K562 (cell line): Measurements from ENCODE around the gene CEP95. TPM values are rescaled to one million over a fixed set of nuclear protein-coding genes. Genes with fewer than 3 reads are reported as not detected.

Experiments
- ATAC-seq: fragments of 200-7000 bp; cut with Tn5 transposase; 3 replicates; pipeline ENCODE4 v1.9.1; 2020; ENCODE audit warnings: moderate library complexity
- BruUV-seq: library from RNA; stranded (reverse); fragments of 400-500 nt; replicated peaks from 2 replicates; lab custom pipeline; 2021; lab: Mats Ljungman, UMichigan
- CTCF ChIA-PET: fragments of 300-600 bp; formaldehyde crosslinking; extraction: SDS; loops from one replicate; lab custom pipeline; 2021; ENCODE audit warnings: low intra/inter-chr PET ratio; lab: Yijun Ruan, JAX
- POLR2A ChIA-PET: fragments of 300-600, 350-650 bp; sonication (Branson Sonifier 250); formaldehyde crosslinking; extraction: SDS; loops from one replicate; lab custom pipeline; 2021; ENCODE audit warnings: antibody characterized with exemption, inconsistent platforms; lab: Yijun Ruan, JAX
- DNase-seq, 4 experiments: peaks; one replicate each; pipeline versions ENCODE4 v3.0.0 to v3.0.0-alpha.2; 2011 to 2018; ENCODE audit warnings: low spot score in 3 of 4, mixed read lengths in 3 of 4; ENCODE audit errors: extremely low read depth in 1 of 4
- FAIRE-seq: peaks from 2 replicates; lab custom pipeline; 2011; peaks lifted over from hg19 to GRCh38; lab: Jason Lieb, UNC
- H2AFZ ChIP-seq: 2 replicates; pipeline ENCODE4 v1.6.0; 2011; ENCODE audit warnings: low read depth, low read length, control low read depth, inconsistent platforms
- H3K27ac ChIP-seq: fragments of 200-600 bp; 3 replicates; pipeline ENCODE4 v1.8.0; 2011; ENCODE audit warnings: low read depth, mild to moderate bottlenecking, control low read depth, inconsistent platforms, low read length, moderate library complexity, mixed read lengths; ENCODE audit errors: extremely low read depth
- H3K27me3 ChIP-seq, 2 experiments: fragments of 300-600 bp in 1 of 2; 2 replicates in 1 of 2; 3 replicates in 1 of 2; pipeline versions ENCODE4 v1.6.0 to v1.8.0; 2011; ENCODE audit warnings: inconsistent platforms in 2 of 2, low read length in 2 of 2, mild to moderate bottlenecking in 1 of 2, mixed read lengths in 1 of 2, moderate library complexity in 1 of 2; ENCODE audit not compliant: control insufficient read depth in 2 of 2, insufficient read depth in 2 of 2
- H3K36me3 ChIP-seq: fragments of 300-600 bp; 3 replicates; pipeline ENCODE4 v1.8.0; 2011; ENCODE audit warnings: mild to moderate bottlenecking, low read length, inconsistent platforms; ENCODE audit not compliant: control insufficient read depth, insufficient read depth
- H3K4me1 ChIP-seq, 2 experiments: fragments of 200-600 bp in 1 of 2; replicated peaks in 1 of 2; 2 replicates in 1 of 2; 3 replicates in 1 of 2; pipeline versions ENCODE4 v1.5.1 to v1.8.0; 2011; ENCODE audit warnings: inconsistent platforms in 2 of 2, low read length in 2 of 2, mild to moderate bottlenecking in 1 of 2, mixed read lengths in 1 of 2, moderate library complexity in 1 of 2; ENCODE audit not compliant: control insufficient read depth in 2 of 2, insufficient read depth in 2 of 2
- H3K4me2 ChIP-seq: 2 replicates; pipeline ENCODE4 v1.6.1; 2011; ENCODE audit warnings: low read length, control low read depth, inconsistent platforms, mixed read lengths; ENCODE audit not compliant: insufficient read depth
- H3K4me3 ChIP-seq: fragments of 200-600 bp; sonication (generic), shearing (Covaris generic); 2 replicates; pipeline ENCODE4 v1.5.1; 2016; ENCODE audit warnings: control low read depth, inconsistent platforms
- H3K79me2 ChIP-seq: fragments of 200-600 bp; 3 replicates; pipeline ENCODE4 v1.8.0; 2011; ENCODE audit warnings: low read length, inconsistent platforms; ENCODE audit not compliant: control insufficient read depth, insufficient read depth
- H3K9ac ChIP-seq, 2 experiments: 2 replicates each; pipeline versions ENCODE4 v1.6.0 to v1.6.1; 2011; ENCODE audit warnings: low read depth in 2 of 2, low read length in 2 of 2, control low read depth in 1 of 2, inconsistent platforms in 1 of 2, mild to moderate bottlenecking in 1 of 2, mixed read lengths in 1 of 2; ENCODE audit not compliant: insufficient read depth in 1 of 2
- H3K9me1 ChIP-seq: one replicate; pipeline ENCODE4 v1.6.0; 2011; ENCODE audit warnings: inconsistent platforms, mild to moderate bottlenecking, low read length, moderate library complexity; ENCODE audit not compliant: control insufficient read depth, insufficient read depth
- H3K9me3 ChIP-seq: replicated peaks from 2 replicates; pipeline ENCODE4 v1.5.1; 2011; ENCODE audit warnings: low read depth, low read length, inconsistent platforms; ENCODE audit not compliant: control insufficient read depth, insufficient read depth
- H4K20me1 ChIP-seq: replicated peaks from 2 replicates; pipeline ENCODE4 v1.6.1; 2011; ENCODE audit warnings: low read length, inconsistent platforms, mixed read lengths; ENCODE audit not compliant: control insufficient read depth, insufficient read depth
- CREB1 ChIP-seq, 2 experiments: sonication (generic) in 1 of 2; formaldehyde crosslinking in 1 of 2; IDR thresholded peaks; 2 replicates each; pipeline versions ENCODE4 v1.6.1 to v1.8.0; 2012 to 2022; ENCODE audit warnings: inconsistent platforms in 1 of 2, mild to moderate bottlenecking in 1 of 2, missing genetic modification reagents in 1 of 2, moderate library complexity in 1 of 2
- EWSR1 ChIP-seq: fragments of 450-650 bp; IDR thresholded peaks from 2 replicates; pipeline ENCODE4 v1.6.1; 2018; ENCODE audit warnings: borderline replicate concordance, mild to moderate bottlenecking, low read depth, moderate library complexity; ENCODE audit not compliant: partially characterized antibody
- KHSRP ChIP-seq: fragments of 450-650 bp; IDR thresholded peaks from 2 replicates; pipeline ENCODE4 v1.6.1; 2017
- KLF13 ChIP-seq: fragments of 450-650 bp; IDR thresholded peaks from 2 replicates; pipeline ENCODE4 v1.6.1; 2016; ENCODE audit warnings: missing genetic modification characterization, low read depth, mild to moderate bottlenecking, missing compliant biosample characterization, moderate library complexity, borderline replicate concordance
- LCOR ChIP-seq: sonication (generic); formaldehyde crosslinking; IDR thresholded peaks from 2 replicates; pipeline ENCODE4 v1.8.0; 2022; ENCODE audit warnings: mild to moderate bottlenecking, missing genetic modification reagents
- MBD2 ChIP-seq: sonication (generic); IDR thresholded peaks from 2 replicates; pipeline ENCODE4 v1.6.1; 2016; ENCODE audit warnings: low read depth, borderline replicate concordance
- MCM5 ChIP-seq: fragments of 450-650 bp; IDR thresholded peaks from 2 replicates; pipeline ENCODE4 v1.6.1; 2016; ENCODE audit warnings: low read depth
- OTX1 ChIP-seq: fragments of 450-650 bp; formaldehyde crosslinking; IDR thresholded peaks from 2 replicates; pipeline ENCODE4 v1.4.0; 2022; ENCODE audit warnings: mild to moderate bottlenecking
- POLR2AphosphoS2 ChIP-seq: IDR thresholded peaks from 2 replicates; pipeline ENCODE4 v1.6.1; 2012; ENCODE audit warnings: low read length, improper control_type of control experiment
- RBM22 ChIP-seq: fragments of 200-400 bp; formaldehyde crosslinking; IDR thresholded peaks from 2 replicates; pipeline ENCODE4 v1.6.1; 2018; ENCODE audit warnings: low read length, low read depth; ENCODE audit not compliant: poor library complexity, severe bottlenecking
- RBM25 ChIP-seq: fragments of 200-400 bp; formaldehyde crosslinking; IDR thresholded peaks from 2 replicates; pipeline ENCODE4 v1.6.1; 2018; ENCODE audit warnings: low read length, low read depth, moderate library complexity; ENCODE audit not compliant: severe bottlenecking
- SIN3A ChIP-seq, 2 experiments: fragments of 150-350 bp in 1 of 2; IDR thresholded peaks; 2 replicates each; pipeline ENCODE4 v1.6.1; 2011 to 2016; ENCODE audit warnings: borderline replicate concordance in 2 of 2, low read depth in 2 of 2, low read length in 2 of 2, mild to moderate bottlenecking in 2 of 2, moderate library complexity in 2 of 2; ENCODE audit not compliant: control insufficient read depth in 1 of 2
- SMARCA4 ChIP-seq: fragments of 450-650 bp; IDR thresholded peaks from 2 replicates; pipeline ENCODE4 v1.6.1; 2016
- SNRNP70 ChIP-seq: fragments of 200-400 bp; formaldehyde crosslinking; optimal IDR thresholded peaks from 2 replicates; pipeline ENCODE3; 2017; ENCODE audit warnings: low read depth, low read length
- ZNF57 ChIP-seq: fragments of 450-650 bp; formaldehyde crosslinking; IDR thresholded peaks from 2 replicates; pipeline ENCODE4 v1.4.0; 2020; ENCODE audit warnings: mild to moderate bottlenecking, moderate library complexity
- WGBS: fragments of 100-300 bp; shearing (Covaris generic); methylation state at CpG from one replicate; pipeline ENCODE4 v1.1.6; 2016; ENCODE audit warnings: low coverage, mixed read lengths; ENCODE audit not compliant: insufficient coverage; ENCODE audit errors: missing lambda C conversion rate; 5-methylcytosine and 5-hydroxymethylcytosine counted together
- in situ Hi-C: fragments of 300-500 bp; cut with MboI; formaldehyde crosslinking; loops from 4 replicates; pipeline ENCODE4 v1.15.0; 2018; ENCODE audit warnings: inconsistent platforms, mixed read lengths
- intact Hi-C: fragments of 100-400 bp; cut with micrococcal nuclease; formaldehyde crosslinking; loops from 2 replicates; pipeline ENCODE4 v1.14.2; 2022
- polyA plus RNA-seq, 8 experiments: library from polyadenylated mRNA; depleted of rRNA in 4 of 8; stranded (reverse) in 5 of 8; unstranded in 3 of 8; fragments of >200 nt; fragmentation: Nextera tagmentation in 2 of 8; fragmentation: Illumina TruSeq in 1 of 8; extraction: Ambion mirVana in 2 of 8; extraction: Trizol in 1 of 8; gene quantifications; 2 replicates each; pipeline versions ENCODE4 v1.2.1 to v1.2.3, GENCODE V29; 2011 to 2014; ENCODE audit warnings: inconsistent platforms in 1 of 8, missing spikeins in 1 of 8
- total RNA-seq, 7 experiments: library from RNA; depleted of rRNA in 6 of 7; stranded (reverse); fragments of >200 nt in 6 of 7; fragmentation: Illumina TruSeq in 2 of 7; extraction: Trizol in 2 of 7; gene quantifications; 2 replicates each; pipeline versions ENCODE4 v1.2.1 to v1.2.3, GENCODE V29; 2011 to 2021; ENCODE audit warnings: low replicate concordance in 1 of 7
- TF ChIP-seq, protein P1 (sequence below): sonication (generic); formaldehyde crosslinking; IDR thresholded peaks from 2 replicates; pipeline ENCODE4 v1.5.0; 2020; ENCODE audit warnings: missing genetic modification reagents
- TF ChIP-seq, protein P2 (sequence below): sonication (generic); formaldehyde crosslinking; IDR thresholded peaks from 2 replicates; pipeline ENCODE4 v1.8.0; 2022; ENCODE audit warnings: mild to moderate bottlenecking, missing genetic modification reagents

CEP95 gene
- total and polyA plus RNA-seq, 9 of the 15 experiments (the other 6 are each of a cell fraction or from before 2014, with no cell fraction given) = 26.7 to 80.7 (median 56.9) TPM

DNA sequence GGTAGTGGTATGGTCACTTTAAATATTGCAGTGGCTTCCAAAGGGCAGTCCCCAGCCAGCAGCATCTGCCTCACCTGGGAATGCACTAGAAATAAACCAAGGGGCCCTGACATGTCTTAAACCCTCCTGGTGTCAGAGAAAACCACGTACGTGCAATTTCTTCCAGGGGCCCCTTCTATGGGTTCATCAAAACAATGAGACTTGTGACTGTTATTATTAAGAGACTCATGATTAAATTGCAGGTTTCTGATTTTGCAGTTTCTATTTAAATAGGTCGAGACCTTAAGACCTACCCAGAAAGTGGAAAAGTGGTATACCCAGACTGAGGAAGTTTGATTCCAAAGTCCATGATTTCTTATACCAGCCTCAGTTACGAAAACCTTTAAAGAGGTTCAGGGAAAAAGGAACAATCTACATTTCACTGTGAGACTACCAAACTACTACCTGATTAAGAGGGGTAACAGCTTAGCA, 9.2 kb upstream of the CEP95 start (continued):
- TF ChIP-seq, protein P1, sequence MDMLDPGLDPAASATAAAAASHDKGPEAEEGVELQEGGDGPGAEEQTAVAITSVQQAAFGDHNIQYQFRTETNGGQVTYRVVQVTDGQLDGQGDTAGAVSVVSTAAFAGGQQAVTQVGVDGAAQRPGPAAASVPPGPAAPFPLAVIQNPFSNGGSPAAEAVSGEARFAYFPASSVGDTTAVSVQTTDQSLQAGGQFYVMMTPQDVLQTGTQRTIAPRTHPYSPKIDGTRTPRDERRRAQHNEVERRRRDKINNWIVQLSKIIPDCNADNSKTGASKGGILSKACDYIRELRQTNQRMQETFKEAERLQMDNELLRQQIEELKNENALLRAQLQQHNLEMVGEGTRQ (CRISPR knock-in tag) = no peak
- TF ChIP-seq RBM25 = no peak
- no peak for TF ChIP-seq KLF13 (tag)
- no peak for TF ChIP-seq LCOR

GRCh38 chr17:64498308-64499203, 8.2 kb upstream of the CEP95 start:
- Histone ChIP-seq H3K27ac (peak overlapping the region; percentile 90; the same call in 2 of the 3 replicates), H3K27me3 (no peaks in the 10 kb centered on the region), H3K9me1 (no peaks in the 10 kb centered on the region), H3K9ac (peak overlapping the region in 1 of 2 experiments; percentile 88; a peak in 2 of 4 replicates), H3K4me2 (peak overlapping the region; percentile 2; the same call in 1 of the 2 replicates), H3K4me3 (no peak overlapping the region), H3K9me3 (no peaks in the 10 kb centered on the region), H3K36me3 (peaks cover 73% of the 10 kb centered on the region), H4K20me1 (peaks cover 8% of the 10 kb centered on the region; the same call in 1 of the 2 replicates), H2AFZ (no peak overlapping the region), H3K4me1 (peaks cover 4 to 10% of the 10 kb centered on the region in 2 experiments; a peak in 3 of 5 replicates), H3K79me2 (peaks cover 70% of the 10 kb centered on the region)
- POLR2A ChIA-PET = interaction anchor here (0.9 to 6.8 kb wide), 21 partner anchors 7 to 210 kb away, joined by 3 to 114 read pairs (median 4); partner anchors contain the start of genes CEP95, DDX5 and MILR1
- CTCF ChIA-PET = interaction anchor here (1.2 to 2.3 kb wide), 2 partner anchors 150 to 192 kb away, joined by 4 to 8 read pairs; no protein-coding TSS in a partner anchor
- ATAC-seq = peak; percentile 5
- WGBS = 62% methylated on average over 7 of the region's 7 CpGs
- in situ Hi-C loops (no loop called here), intact Hi-C loops (no loop called here)
- BruUV-seq = no TSS peak
- FAIRE-seq = no peak
- DNase-seq = no peak
- TF ChIP-seq SIN3A (IDR thresholded peaks at IDR 0.05; ENCODE audit: borderline replicate concordance in 2 of 2, control insufficient read depth in 1 of 2, low read depth in 2 of 2, low read length in 2 of 2) (peak in 1 of 2 experiments; percentile 42; a peak in 1 of 4 replicates), ZNF57 (no peak), MCM5 (no peak), MBD2 (no peak), SNRNP70 (no peak), EWSR1 (peak; percentile 63), SMARCA4 (no peak), RBM22 (peak; percentile 74), POLR2AphosphoS2 (peak; percentile 92), CREB1 (IDR thresholded peaks at IDR 0.05) (0 out of 2 replicates have a peak, but pooled peaks have one; percentile 20), CREB1 (CRISPR knock-in tag; IDR thresholded peaks at IDR 0.05) (no peak), LCOR (peak; percentile 62; the same call in 1 of the 2 replicates), OTX1 (CRISPR knock-in tag) (peak; percentile 62; the same call in 1 of the 2 replicates), KHSRP (peak; percentile 43; the same call in 1 of the 2 replicates)
- TF ChIP-seq, protein P2, sequence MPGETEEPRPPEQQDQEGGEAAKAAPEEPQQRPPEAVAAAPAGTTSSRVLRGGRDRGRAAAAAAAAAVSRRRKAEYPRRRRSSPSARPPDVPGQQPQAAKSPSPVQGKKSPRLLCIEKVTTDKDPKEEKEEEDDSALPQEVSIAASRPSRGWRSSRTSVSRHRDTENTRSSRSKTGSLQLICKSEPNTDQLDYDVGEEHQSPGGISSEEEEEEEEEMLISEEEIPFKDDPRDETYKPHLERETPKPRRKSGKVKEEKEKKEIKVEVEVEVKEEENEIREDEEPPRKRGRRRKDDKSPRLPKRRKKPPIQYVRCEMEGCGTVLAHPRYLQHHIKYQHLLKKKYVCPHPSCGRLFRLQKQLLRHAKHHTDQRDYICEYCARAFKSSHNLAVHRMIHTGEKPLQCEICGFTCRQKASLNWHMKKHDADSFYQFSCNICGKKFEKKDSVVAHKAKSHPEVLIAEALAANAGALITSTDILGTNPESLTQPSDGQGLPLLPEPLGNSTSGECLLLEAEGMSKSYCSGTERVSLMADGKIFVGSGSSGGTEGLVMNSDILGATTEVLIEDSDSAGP (CRISPR knock-in tag) = no peak
